Gastrocnemius medialis (tissue), 4 donors: ENCODE results near the gene CASK. TPM values are rescaled to one million over a fixed set of nuclear protein-coding genes. Genes with fewer than 3 reads are reported as not detected.
A peak's percentile ranks its signal among the peaks of the same experiment; 100 is the strongest.

Experiments
- ATAC-seq, 2 donors: fragments of 150-250 bp; one replicate each; pipeline ENCODE4 v1.9.1; 2016
- DNase-seq, 2 donors: peaks; one replicate each; pipeline ENCODE4 v3.0.0-alpha.2; 2019
- H3K27ac ChIP-seq, 4 donors: fragments of 200-600 bp; sonication (generic); 1 replicate in 1 of 4; 2 replicates in 3 of 4; pipeline ENCODE4 v1.5.1; 2016 to 2018; ENCODE audit warnings: mild to moderate bottlenecking in 2 of 4, moderate library complexity in 1 of 4
- H3K27me3 ChIP-seq, 3 donors: fragments of 200-600 bp; sonication (generic) in 2 of 3; 1 replicate in 1 of 3; 2 replicates in 2 of 3; pipeline versions ENCODE4 v1.5.1 to v1.6.0; 2016 to 2019; ENCODE audit warnings: mild to moderate bottlenecking in 1 of 3, moderate library complexity in 1 of 3
- H3K36me3 ChIP-seq, 2 donors: fragments of 200-600 bp; sonication (generic) in 1 of 2; one replicate each; pipeline ENCODE4 v1.5.1; 2017 to 2018
- H3K4me1 ChIP-seq, 2 donors: fragments of 200-600 bp; sonication (generic) in 1 of 2; one replicate each; pipeline ENCODE4 v1.5.1; 2016 to 2017; ENCODE audit warnings: mild to moderate bottlenecking in 2 of 2
- H3K4me3 ChIP-seq, 4 donors: fragments of 200-600 bp; sonication (generic) in 3 of 4; 1 replicate in 1 of 4; 2 replicates in 3 of 4; pipeline ENCODE4 v1.5.1; 2016 to 2019; ENCODE audit warnings: mild to moderate bottlenecking in 2 of 4
- H3K9me3 ChIP-seq, 3 donors: fragments of 200-600 bp; sonication (generic) in 2 of 3; 1 replicate in 1 of 3; 2 replicates in 2 of 3; pipeline ENCODE4 v1.5.1; 2016 to 2019
- POLR2A ChIP-seq, 2 donors: fragments of 450-650 bp; IDR thresholded peaks; one replicate each; pipeline ENCODE4 v1.6.1; 2017; ENCODE audit warnings: antibody characterized with exemption in 2 of 2, mild to moderate bottlenecking in 2 of 2, moderate library complexity in 2 of 2
- in situ Hi-C, 4 donors: fragments of 200-750 bp; cut with MboI; loops; one replicate each; pipeline versions ENCODE4 v1.15.0 to v1.8.0; 2017; ENCODE audit warnings: low sequenced_read_pairs in 4 of 4
- intact Hi-C: fragments of 100-400 bp; cut with DNase I; formaldehyde crosslinking; loops from one replicate; pipeline ENCODE4 v1.15.1; 2023; ENCODE audit warnings: low total_unique reads
- total RNA-seq, 4 donors: library from RNA; depleted of rRNA; stranded (reverse); fragments of >200 nt; gene quantifications; one replicate each; pipeline versions ENCODE4 v1.1.0 to v1.2.3, GENCODE V29; 2016
- TF ChIP-seq, protein P1 (sequence below), 5 experiments: fragments of 450-650 bp in 3 of 5; fragments of 200-600 bp in 2 of 5; sonication (generic) in 2 of 5; IDR thresholded peaks in 4 of 5; conservative IDR thresholded peaks in 1 of 5; 1 replicate in 4 of 5; 2 replicates in 1 of 5; pipeline ENCODE4 v1.5.1; 2016 to 2019; ENCODE audit warnings: antibody characterized with exemption in 5 of 5, mild to moderate bottlenecking in 3 of 5, moderate library complexity in 3 of 5

Gene CASK
- total RNA-seq, 4 donors from 2014 or later = 7.3 to 14.3 (median 10.0) TPM

DNA sequence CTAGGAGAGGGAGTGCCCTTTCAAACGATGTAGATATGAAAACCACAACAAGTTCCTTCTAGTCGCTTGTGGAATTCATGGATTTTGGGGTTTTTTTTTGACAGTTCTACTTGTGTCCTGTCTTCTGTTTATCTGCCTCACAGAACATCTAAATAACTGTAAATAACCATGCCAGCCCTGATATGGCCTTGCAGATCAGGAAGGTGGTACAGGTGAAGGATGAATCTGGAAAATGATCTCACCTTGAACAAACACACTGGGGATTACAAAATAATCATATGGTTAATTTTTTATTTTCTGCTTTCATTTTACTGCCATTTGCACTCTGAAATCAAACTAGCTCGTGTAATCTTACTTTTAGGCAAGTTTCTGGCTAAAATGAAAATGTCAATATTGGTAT, 162.2 kb downstream of the CASK start:
- Histone ChIP-seq H3K9me3 (no peaks in the 10 kb centered on the region), H3K27ac (no peak overlapping the region), H3K4me1 (no peaks in the 10 kb centered on the region), H3K36me3 (no peaks in the 10 kb centered on the region), H3K27me3 (no peaks in the 10 kb centered on the region), H3K4me3 (no peak overlapping the region)
- in situ Hi-C loops (loop anchor here in 2 of 4 donors (25.0 kb wide), 1 partner anchor 474 kb away; no protein-coding TSS in a partner anchor), intact Hi-C loops (no loop called here)
- DNase-seq (no peak), ATAC-seq (no peak)
- no peak for TF ChIP-seq POLR2A (IDR thresholded peaks at IDR 0.05)
- TF ChIP-seq, protein P1, sequence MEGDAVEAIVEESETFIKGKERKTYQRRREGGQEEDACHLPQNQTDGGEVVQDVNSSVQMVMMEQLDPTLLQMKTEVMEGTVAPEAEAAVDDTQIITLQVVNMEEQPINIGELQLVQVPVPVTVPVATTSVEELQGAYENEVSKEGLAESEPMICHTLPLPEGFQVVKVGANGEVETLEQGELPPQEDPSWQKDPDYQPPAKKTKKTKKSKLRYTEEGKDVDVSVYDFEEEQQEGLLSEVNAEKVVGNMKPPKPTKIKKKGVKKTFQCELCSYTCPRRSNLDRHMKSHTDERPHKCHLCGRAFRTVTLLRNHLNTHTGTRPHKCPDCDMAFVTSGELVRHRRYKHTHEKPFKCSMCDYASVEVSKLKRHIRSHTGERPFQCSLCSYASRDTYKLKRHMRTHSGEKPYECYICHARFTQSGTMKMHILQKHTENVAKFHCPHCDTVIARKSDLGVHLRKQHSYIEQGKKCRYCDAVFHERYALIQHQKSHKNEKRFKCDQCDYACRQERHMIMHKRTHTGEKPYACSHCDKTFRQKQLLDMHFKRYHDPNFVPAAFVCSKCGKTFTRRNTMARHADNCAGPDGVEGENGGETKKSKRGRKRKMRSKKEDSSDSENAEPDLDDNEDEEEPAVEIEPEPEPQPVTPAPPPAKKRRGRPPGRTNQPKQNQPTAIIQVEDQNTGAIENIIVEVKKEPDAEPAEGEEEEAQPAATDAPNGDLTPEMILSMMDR (IDR thresholded peaks at IDR 0.05 in 4 of 5, conservative IDR thresholded peaks at IDR 0.05 in 1 of 5) = no peak

DNA sequence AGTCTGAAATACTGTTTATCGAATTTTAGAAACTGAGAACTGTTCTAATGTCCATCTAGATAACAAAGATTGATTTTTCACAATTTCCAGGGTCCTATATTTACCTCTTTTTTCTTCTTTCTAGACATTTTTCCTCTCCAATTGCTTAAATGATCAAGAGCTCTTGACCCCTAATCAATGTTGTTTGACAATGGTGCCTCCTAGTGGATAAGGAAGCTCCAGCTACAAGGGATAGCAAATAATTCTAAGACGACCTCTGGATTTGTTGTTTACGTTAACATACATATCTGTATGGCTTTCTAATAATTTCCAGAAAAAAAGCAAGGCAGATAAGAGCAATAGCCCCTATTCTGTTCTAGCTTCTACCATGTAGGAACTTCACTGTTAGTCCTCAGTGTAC, 163.5 kb downstream of the CASK start:
- H3K4me1 ChIP-seq = no peaks in the 10 kb centered on the region
- H3K4me3 ChIP-seq = no peak overlapping the region
- in situ Hi-C loops (loop anchor here in 2 of 4 donors (25.0 kb wide), 1 partner anchor 473 kb away; no protein-coding TSS in a partner anchor), intact Hi-C loops (loop anchor here (10.0 kb wide), 1 partner anchor 485 kb away; no protein-coding TSS in a partner anchor)
- H3K27ac ChIP-seq = no peak overlapping the region
- H3K27me3 ChIP-seq = no peaks in the 10 kb centered on the region
- H3K9me3 ChIP-seq = no peaks in the 10 kb centered on the region
- DNase-seq = no peak
- TF ChIP-seq, protein P1 (IDR thresholded peaks at IDR 0.05 in 4 of 5, conservative IDR thresholded peaks at IDR 0.05 in 1 of 5) = peak in 3 of 5 experiments; percentile 12 to 45 (median 20)
- TF ChIP-seq POLR2A (IDR thresholded peaks at IDR 0.05) = no peak
- ATAC-seq = no peak
- H3K36me3 ChIP-seq = no peaks in the 10 kb centered on the region

DNA sequence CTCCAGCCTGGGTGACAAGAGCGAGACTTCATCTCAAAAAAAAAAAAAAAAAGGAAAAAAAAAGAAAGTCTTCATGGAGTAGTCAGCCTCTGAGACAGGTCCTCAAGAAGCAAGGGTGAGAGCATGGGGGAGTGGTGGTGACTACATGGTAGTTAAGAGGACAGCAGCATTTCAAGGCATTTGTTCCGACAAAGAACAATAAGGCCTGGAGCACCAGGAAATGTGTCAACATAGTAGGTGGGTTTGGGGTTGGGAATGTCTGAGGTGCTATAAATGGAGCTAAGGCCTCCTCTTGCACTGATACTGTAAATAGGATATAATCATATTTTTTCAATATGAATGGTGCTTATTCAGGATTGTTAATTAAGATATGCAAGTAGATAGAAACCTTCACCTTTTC, 165.0 kb downstream of the CASK start:
- H3K27ac ChIP-seq = no peak overlapping the region
- H3K4me1 ChIP-seq = no peaks in the 10 kb centered on the region
- no peaks in the 10 kb centered on the region for H3K27me3 ChIP-seq
- no peaks in the 10 kb centered on the region for H3K9me3 ChIP-seq
- no peak for ATAC-seq
- DNase-seq = no peak
- intact Hi-C loops (loop anchor here (10.0 kb wide), 1 partner anchor 484 kb away; no protein-coding TSS in a partner anchor), in situ Hi-C loops (loop anchor here in 2 of 4 donors (25.0 kb wide), 1 partner anchor 471 kb away; no protein-coding TSS in a partner anchor)
- no peak overlapping the region for H3K4me3 ChIP-seq
- no peaks in the 10 kb centered on the region for H3K36me3 ChIP-seq
- no peak for TF ChIP-seq POLR2A (IDR thresholded peaks at IDR 0.05)

DNA sequence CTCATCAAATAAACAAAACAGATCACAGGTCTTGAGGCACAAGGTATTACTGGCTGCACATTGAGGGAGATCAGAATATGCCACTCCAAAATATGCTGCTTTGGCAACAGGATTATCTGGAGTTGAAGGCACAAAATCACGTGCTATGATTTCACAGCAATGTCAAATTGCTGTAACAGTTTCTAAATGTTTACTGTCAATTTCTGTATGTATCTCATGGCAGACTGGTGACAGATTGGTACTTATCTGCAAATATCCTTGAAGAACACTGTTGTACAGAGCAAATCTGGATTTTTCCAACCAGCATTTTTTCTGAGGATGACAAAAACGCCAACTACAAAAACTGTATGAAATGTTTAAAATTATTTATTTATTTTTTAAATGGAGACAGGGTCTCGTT, 172.6 kb downstream of the CASK start:
- TF ChIP-seq POLR2A (IDR thresholded peaks at IDR 0.05) = no peak
- TF ChIP-seq, protein P1 (IDR thresholded peaks at IDR 0.05 in 4 of 5, conservative IDR thresholded peaks at IDR 0.05 in 1 of 5) = no peak
- no peak overlapping the region for H3K4me3 ChIP-seq
- no peak for DNase-seq
- no peak for ATAC-seq
- H3K4me1 ChIP-seq = no peaks in the 10 kb centered on the region
- no peak overlapping the region for H3K27ac ChIP-seq
- intact Hi-C loops = loop anchor here (10.0 kb wide), 1 partner anchor 476 kb away; no protein-coding TSS in a partner anchor
- no peaks in the 10 kb centered on the region for H3K27me3 ChIP-seq
- H3K36me3 ChIP-seq = no peaks in the 10 kb centered on the region
- in situ Hi-C loops = loop anchor here in 2 of 4 donors (25.0 kb wide), 1 partner anchor 463 kb away; no protein-coding TSS in a partner anchor
- no peaks in the 10 kb centered on the region for H3K9me3 ChIP-seq

DNA sequence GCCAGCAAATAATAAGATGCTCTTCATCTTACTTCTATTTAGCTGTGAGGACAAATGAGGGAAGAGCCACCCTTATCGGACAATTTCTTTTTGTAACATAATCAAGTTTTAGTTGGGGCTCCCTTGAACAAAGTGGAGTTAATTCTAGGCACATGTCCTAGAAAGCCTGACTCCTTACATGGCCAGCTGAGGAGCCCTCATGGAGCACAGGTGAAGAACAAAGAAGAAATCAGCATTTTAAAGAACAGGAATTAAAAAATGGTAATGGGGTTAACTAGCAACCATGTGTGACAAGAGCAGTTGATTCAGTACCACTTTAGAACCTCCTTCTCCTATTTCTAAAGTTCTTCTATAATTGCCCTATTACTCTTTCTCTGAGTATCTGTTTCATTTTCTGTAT, 183.5 kb downstream of the CASK start:
- Histone ChIP-seq H3K4me1 (no peaks in the 10 kb centered on the region), H3K27ac (no peak overlapping the region), H3K36me3 (no peaks in the 10 kb centered on the region), H3K27me3 (no peaks in the 10 kb centered on the region), H3K4me3 (no peak overlapping the region), H3K9me3 (no peaks in the 10 kb centered on the region)
- no peak for TF ChIP-seq POLR2A (IDR thresholded peaks at IDR 0.05)
- TF ChIP-seq, protein P1 (IDR thresholded peaks at IDR 0.05 in 4 of 5, conservative IDR thresholded peaks at IDR 0.05 in 1 of 5) = no peak
- in situ Hi-C loops = no loop called here
- DNase-seq = no peak
- no peak for ATAC-seq
- intact Hi-C loops = no loop called here
